ENCODE measurements around the gene LRMDA.

GRCh38 chr10:76070916-76071315 lies 639.5 kb downstream of the LRMDA start:
- TF ChIP-seq CTCF (conservative IDR thresholded peaks at IDR 0.05; ENCODE audit: low read length) (no peak), EZH2phosphoT487 (IDR thresholded peaks at IDR 0.05; ENCODE audit: borderline replicate concordance, low read depth, low read length) (no peak)

Data from OCI-LY7 (cell line).